ENCODE data around the gene CRYGB.
"Not testable (repeated sequence)": the region's sequence is repeated elsewhere in the genome, so short reads cannot be mapped to it uniquely, and the experiment has no call there.

The CRYGB gene

GRCh38 chr2:208112273-208112745, 33.6 kb downstream of the CRYGB start:
- not testable (repeated sequence) for DNase-seq

GRCh38 chr2:208103616-208104015, 42.3 kb downstream of the CRYGB start:
- no peak for DNase-seq

DNA sequence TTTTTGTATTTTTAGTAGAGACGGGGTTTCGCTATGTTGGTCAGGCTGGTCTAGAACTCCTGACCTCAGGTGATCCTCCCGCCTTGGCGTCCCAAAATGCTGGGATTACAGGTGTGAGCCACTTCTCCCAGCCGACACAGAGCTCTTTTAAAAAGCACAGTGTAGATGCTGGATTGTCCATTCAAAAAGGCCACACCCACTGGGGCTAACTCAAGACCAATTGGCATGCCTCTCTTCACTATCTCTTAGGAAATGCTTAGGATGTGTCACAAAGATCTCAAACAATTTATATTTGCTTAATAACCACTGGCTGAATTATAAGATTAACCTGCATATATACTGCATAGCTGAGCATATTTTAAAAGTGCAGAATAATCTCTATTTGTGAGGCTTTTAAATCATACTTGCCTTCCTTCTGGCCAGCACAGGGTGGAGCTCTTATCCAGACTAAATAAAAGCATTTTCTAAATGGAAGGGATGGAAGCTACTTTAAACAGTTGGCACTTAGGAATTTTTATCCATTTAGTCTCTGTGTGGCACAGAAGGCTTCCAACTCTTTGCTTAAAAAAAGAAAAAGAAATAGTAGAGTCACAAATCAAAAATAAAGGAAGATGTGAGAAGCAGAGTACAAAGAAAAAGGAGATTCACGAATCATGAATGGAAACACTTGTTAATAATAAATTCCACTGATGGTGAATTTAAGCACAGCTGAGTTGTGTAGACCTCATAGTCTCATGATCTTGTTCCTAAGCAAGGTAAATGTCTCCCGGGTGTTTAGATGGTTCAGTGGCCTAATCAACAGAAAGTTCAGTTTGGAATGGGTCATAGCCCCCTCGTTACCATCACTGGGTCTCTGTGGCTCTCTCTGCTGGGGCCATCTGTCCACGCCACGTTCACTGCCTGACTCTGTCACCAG, 44.0 kb downstream of the CRYGB start:
- DNase-seq = peak; percentile 7

DNA sequence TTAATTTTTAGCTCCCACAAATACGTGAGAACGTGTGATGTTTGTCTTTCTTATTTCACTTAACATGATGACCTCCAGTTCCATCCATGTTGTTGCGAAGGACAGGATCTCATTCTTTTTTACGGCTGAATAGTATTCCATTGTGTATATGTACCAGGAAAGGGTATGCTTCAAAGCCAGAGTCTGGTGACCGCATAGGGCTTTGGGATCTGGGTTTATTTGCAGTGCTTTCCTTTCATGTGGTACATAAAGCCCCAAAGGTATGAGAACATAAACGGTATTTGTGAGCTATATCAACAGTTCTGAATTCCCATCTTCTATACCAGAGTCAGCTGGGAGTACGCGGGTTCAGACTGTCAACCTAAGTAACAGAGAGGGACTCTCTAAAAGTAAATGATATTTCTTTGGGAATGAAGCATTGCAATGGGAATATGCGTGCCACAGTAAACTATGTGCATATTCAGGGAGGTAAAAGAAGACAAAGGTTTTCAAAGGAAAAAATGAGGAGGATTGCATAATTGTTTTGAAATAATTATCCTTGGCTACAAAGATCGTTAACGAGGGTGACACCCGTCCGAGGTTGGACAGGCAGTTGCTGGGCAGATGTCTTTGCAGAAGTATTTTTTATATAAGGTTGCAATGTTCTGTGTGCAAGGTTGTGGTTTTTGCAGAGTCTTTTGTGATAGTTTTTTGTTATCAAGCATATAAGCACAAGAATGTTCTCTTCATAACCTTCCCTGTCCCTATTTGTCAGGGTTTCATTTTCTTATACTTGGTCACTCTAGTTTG, 46.1 kb downstream of the CRYGB start:
- no peak for DNase-seq

GRCh38 chr2:208098701-208099100, 47.3 kb downstream of the CRYGB start:
- not testable (repeated sequence) for DNase-seq

- no peak for DNase-seq
These were observed 47.7 kb downstream of the CRYGB start for GRCh38 chr2:208098267-208098666.

- DNase-seq = peak; percentile 6
These were observed 48.2 kb downstream of the CRYGB start for GRCh38 chr2:208097801-208098200.

- no peak for DNase-seq
These were observed 48.6 kb downstream of the CRYGB start for GRCh38 chr2:208097313-208097712.

GRCh38 chr2:208096080-208096479, 49.9 kb downstream of the CRYGB start:
- DNase-seq = no peak

- no peak for DNase-seq
These were observed 52.8 kb downstream of the CRYGB start for GRCh38 chr2:208093128-208093527.

Data from fibroblast of skin of right quadriceps (primary cell).